Gastroesophageal sphincter (tissue), 3 donors: ENCODE data around the gene OPCML.

Experiments used
- POLR2A ChIP-seq, 2 donors: fragments of 450-650 bp; IDR thresholded peaks; one replicate each; pipeline ENCODE4 v1.6.1; 2017; ENCODE audit warnings: antibody characterized with exemption in 2 of 2, mild to moderate bottlenecking in 2 of 2, moderate library complexity in 1 of 2
- TF ChIP-seq, protein P1 (sequence below), 4 experiments: fragments of 200-600 bp in 2 of 4; fragments of 450-650 bp in 2 of 4; sonication (generic) in 1 of 4; IDR thresholded peaks; one replicate each; pipeline ENCODE4 v1.5.1; 2017 to 2019; ENCODE audit warnings: antibody characterized with exemption in 4 of 4, mild to moderate bottlenecking in 2 of 4, moderate library complexity in 2 of 4

DNA sequence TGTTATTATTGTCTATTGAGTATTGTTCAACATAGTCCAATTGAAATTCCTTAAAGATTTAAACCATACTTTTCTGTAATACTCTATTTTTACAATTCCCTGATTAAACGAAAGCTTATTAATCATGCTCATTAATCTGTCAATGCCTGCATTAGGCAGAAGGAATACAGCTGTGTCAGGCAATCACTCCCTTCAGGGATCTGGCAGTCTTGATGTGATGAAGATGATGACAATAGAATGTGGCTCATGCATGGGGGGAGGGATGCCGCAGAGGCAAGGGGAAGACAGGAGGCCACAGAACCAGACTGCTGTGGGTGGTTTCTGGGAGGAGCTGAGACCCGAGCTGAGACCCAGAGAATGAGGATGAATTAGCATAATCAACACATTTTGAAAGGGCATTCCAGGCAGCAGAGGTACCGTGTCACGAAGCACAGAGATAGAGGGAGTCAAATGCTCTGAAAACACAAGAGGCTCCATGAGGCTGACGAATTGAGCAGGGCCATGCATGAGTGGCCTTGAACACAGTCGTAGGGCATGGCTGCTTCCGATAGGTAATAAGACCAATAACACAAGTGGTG, 1075.5 kb downstream of the OPCML start:
- TF ChIP-seq, protein P1, sequence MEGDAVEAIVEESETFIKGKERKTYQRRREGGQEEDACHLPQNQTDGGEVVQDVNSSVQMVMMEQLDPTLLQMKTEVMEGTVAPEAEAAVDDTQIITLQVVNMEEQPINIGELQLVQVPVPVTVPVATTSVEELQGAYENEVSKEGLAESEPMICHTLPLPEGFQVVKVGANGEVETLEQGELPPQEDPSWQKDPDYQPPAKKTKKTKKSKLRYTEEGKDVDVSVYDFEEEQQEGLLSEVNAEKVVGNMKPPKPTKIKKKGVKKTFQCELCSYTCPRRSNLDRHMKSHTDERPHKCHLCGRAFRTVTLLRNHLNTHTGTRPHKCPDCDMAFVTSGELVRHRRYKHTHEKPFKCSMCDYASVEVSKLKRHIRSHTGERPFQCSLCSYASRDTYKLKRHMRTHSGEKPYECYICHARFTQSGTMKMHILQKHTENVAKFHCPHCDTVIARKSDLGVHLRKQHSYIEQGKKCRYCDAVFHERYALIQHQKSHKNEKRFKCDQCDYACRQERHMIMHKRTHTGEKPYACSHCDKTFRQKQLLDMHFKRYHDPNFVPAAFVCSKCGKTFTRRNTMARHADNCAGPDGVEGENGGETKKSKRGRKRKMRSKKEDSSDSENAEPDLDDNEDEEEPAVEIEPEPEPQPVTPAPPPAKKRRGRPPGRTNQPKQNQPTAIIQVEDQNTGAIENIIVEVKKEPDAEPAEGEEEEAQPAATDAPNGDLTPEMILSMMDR (IDR thresholded peaks at IDR 0.05), result no peak
- no peak for TF ChIP-seq POLR2A (IDR thresholded peaks at IDR 0.05)
